Neural cell (in vitro differentiated cells): Measurements from ENCODE around the gene MARF1. TPM values are rescaled to one million over a fixed set of nuclear protein-coding genes. Genes with fewer than 3 reads are reported as not detected.
A peak's percentile ranks its signal among the peaks of the same experiment; 100 is the strongest.

Source experiments
- H2AFZ ChIP-seq: fragments of 200-600, 300-800 bp; sonication (generic), shearing (Covaris generic); 2 replicates; pipeline ENCODE4 v1.6.0; 2014; ENCODE audit warnings: low read depth, mild to moderate bottlenecking, antibody characterized with exemption, low read length, moderate library complexity
- H3F3A ChIP-seq: fragments of 200-600 bp; shearing (Covaris generic); 2 replicates; pipeline ENCODE4 v1.6.1; 2016; ENCODE audit warnings: mild to moderate bottlenecking, moderate library complexity, mixed read lengths, antibody characterized with exemption, low read length; ENCODE audit not compliant: insufficient read depth, poor library complexity, severe bottlenecking
- H3K27ac ChIP-seq: fragments of 200-600, 300-800 bp; sonication (generic), shearing (Covaris generic); 2 replicates; pipeline ENCODE4 v1.5.1; 2014; ENCODE audit warnings: mild to moderate bottlenecking, low read length, moderate library complexity
- H3K27me3 ChIP-seq: fragments of 300-800, 200-600 bp; sonication (generic), shearing (Covaris generic); 2 replicates; pipeline ENCODE4 v1.6.0; 2014; ENCODE audit warnings: mild to moderate bottlenecking, low read depth, low read length, moderate library complexity; ENCODE audit not compliant: insufficient read depth
- H3K36me3 ChIP-seq: fragments of 300-800, 200-600 bp; sonication (generic), shearing (Covaris generic); 2 replicates; pipeline ENCODE4 v1.5.1; 2014; ENCODE audit warnings: mild to moderate bottlenecking, antibody characterized with exemption, low read length, moderate library complexity; ENCODE audit not compliant: insufficient read depth
- H3K4me2 ChIP-seq: fragments of 300-800, 200-600 bp; sonication (generic), shearing (Covaris generic); 2 replicates; pipeline ENCODE4 v1.6.0; 2014; ENCODE audit warnings: mild to moderate bottlenecking, low read length
- H3K4me3 ChIP-seq: fragments of 300-800, 200-600 bp; sonication (generic), shearing (Covaris generic); 2 replicates; pipeline ENCODE4 v1.5.1; 2014; ENCODE audit warnings: mild to moderate bottlenecking, low read length, moderate library complexity
- H3K79me2 ChIP-seq: fragments of 200-600 bp; shearing (Covaris generic); replicated peaks from 2 replicates; pipeline ENCODE4 v1.6.0; 2014; ENCODE audit warnings: mild to moderate bottlenecking, low read length, moderate library complexity; ENCODE audit not compliant: insufficient read depth
- H3K9ac ChIP-seq: fragments of 300-800, 200-600 bp; sonication (generic), shearing (Covaris generic); 2 replicates; pipeline ENCODE4 v1.6.1; 2016; ENCODE audit warnings: mild to moderate bottlenecking, low read length, mixed read lengths
- H3K9me2 ChIP-seq: fragments of 200-600 bp; shearing (Covaris generic); 2 replicates; pipeline ENCODE4 v1.6.1; 2016; ENCODE audit warnings: mild to moderate bottlenecking, low read length, mixed read lengths; ENCODE audit not compliant: insufficient read depth
- H3K9me3 ChIP-seq: fragments of 200-600, 300-800 bp; sonication (generic), shearing (Covaris generic); 2 replicates; pipeline ENCODE4 v1.6.1; 2016; ENCODE audit warnings: mild to moderate bottlenecking, mixed run types, low read length, moderate library complexity, mixed read lengths
- H4K20me1 ChIP-seq: fragments of 200-600 bp; shearing (Covaris generic); 2 replicates; pipeline ENCODE4 v1.6.1; 2016; ENCODE audit warnings: mild to moderate bottlenecking, mixed run types; ENCODE audit not compliant: insufficient read depth
- CTCF ChIP-seq: fragments of 450-650 bp; IDR thresholded peaks from 2 replicates; pipeline ENCODE4 v1.5.1; 2014; ENCODE audit warnings: antibody characterized with exemption, mild to moderate bottlenecking, moderate library complexity; ENCODE audit not compliant: poor library complexity, severe bottlenecking
- EP300 ChIP-seq: fragments of 450-650 bp; conservative IDR thresholded peaks from 2 replicates; pipeline ENCODE4 v1.6.1; 2014; ENCODE audit warnings: antibody characterized with exemption, mild to moderate bottlenecking, moderate library complexity; ENCODE audit not compliant: poor library complexity, severe bottlenecking
- EZH2 ChIP-seq: fragments of 200-600, 300-800 bp; shearing (Covaris generic), sonication (generic); IDR thresholded peaks from 2 replicates; pipeline ENCODE4 v1.6.1; 2014; ENCODE audit warnings: antibody characterized with exemption, low read length, borderline replicate concordance, mild to moderate bottlenecking; ENCODE audit not compliant: insufficient read depth, poor library complexity, severe bottlenecking
- MXI1 ChIP-seq: fragments of 450-650 bp; conservative IDR thresholded peaks from 2 replicates; pipeline ENCODE4 v1.6.1; 2014; ENCODE audit warnings: antibody characterized with exemption, mild to moderate bottlenecking; ENCODE audit not compliant: poor library complexity, severe bottlenecking
- POLR2AphosphoS5 ChIP-seq: IDR thresholded peaks from 2 replicates; pipeline ENCODE4 v1.6.1; 2012
- RAD21 ChIP-seq: fragments of 450-650 bp; conservative IDR thresholded peaks from 2 replicates; pipeline ENCODE4 v1.6.1; 2014; ENCODE audit warnings: antibody characterized with exemption, mild to moderate bottlenecking, moderate library complexity
- REST ChIP-seq: IDR thresholded peaks from 2 replicates; pipeline ENCODE4 v1.6.1; 2012; ENCODE audit warnings: borderline replicate concordance
- SMC3 ChIP-seq: fragments of 450-650 bp; conservative IDR thresholded peaks from 2 replicates; pipeline ENCODE4 v1.6.1; 2014; ENCODE audit warnings: antibody characterized with exemption, mild to moderate bottlenecking, moderate library complexity; ENCODE audit not compliant: poor library complexity
- TAF1 ChIP-seq: IDR thresholded peaks from 2 replicates; pipeline ENCODE4 v1.6.1; 2012; ENCODE audit warnings: low read depth
- polyA plus RNA-seq: library from polyadenylated mRNA; depleted of rRNA; stranded (reverse); fragments of >200 nt; gene quantifications from 2 replicates; pipeline ENCODE4 v1.2.3, GENCODE V29; 2014

MARF1 gene
- polyA plus RNA-seq, 1 donor from 2014 or later = 23.2 TPM

- Histone ChIP-seq H3K79me2 (no peaks in the 10 kb centered on the region), H3K27ac (no peak overlapping the region), H3K36me3 (no peaks in the 10 kb centered on the region), H3F3A (no peaks in the 10 kb centered on the region), H3K9me3 (no peaks in the 10 kb centered on the region), H4K20me1 (no peaks in the 10 kb centered on the region), H3K27me3 (no peaks in the 10 kb centered on the region), H2AFZ (no peak overlapping the region), H3K9ac (no peak overlapping the region), H3K9me2 (no peaks in the 10 kb centered on the region), H3K4me2 (no peak overlapping the region), H3K4me3 (no peak overlapping the region)
- TF ChIP-seq CTCF (no peak), SMC3 (no peak), POLR2AphosphoS5 (no peak), MXI1 (peak; percentile 59)
These were observed 85.7 kb downstream of the MARF1 start for GRCh38 chr16:15557258-15557657.

- TF ChIP-seq MXI1 (no peak), SMC3 (no peak), TAF1 (no peak), RAD21 (no peak), EZH2 (no peak), CTCF (no peak), REST (no peak), EP300 (no peak)
- H2AFZ ChIP-seq = no peak overlapping the region
These were observed 86.8 kb downstream of the MARF1 start for GRCh38 chr16:15556130-15556529.

More at GRCh38 chr16:15556130-15556529, 86.8 kb downstream of the MARF1 start:
- Histone ChIP-seq H3K9me3 (no peaks in the 10 kb centered on the region), H3K36me3 (no peaks in the 10 kb centered on the region), H3K27ac (no peak overlapping the region), H3F3A (no peaks in the 10 kb centered on the region), H3K4me2 (no peak overlapping the region), H3K9me2 (no peaks in the 10 kb centered on the region), H3K27me3 (no peaks in the 10 kb centered on the region), H4K20me1 (no peaks in the 10 kb centered on the region), H3K4me3 (no peak overlapping the region), H3K9ac (no peak overlapping the region), H3K79me2 (no peaks in the 10 kb centered on the region)
